SU-DHL-6 (cell line): ENCODE results near the gene TK1.

ENCODE experiments used
- H2AFZ ChIP-seq: fragments of 200-600 bp; sonication (generic); 2 replicates; pipeline ENCODE4 v1.6.1; 2014; ENCODE audit warnings: low read depth, mild to moderate bottlenecking, moderate library complexity, mixed read lengths, antibody characterized with exemption, low read length; ENCODE audit not compliant: severe bottlenecking
- H3F3A ChIP-seq: fragments of 200-600 bp; shearing (Covaris generic); 2 replicates; pipeline ENCODE4 v1.6.0; 2016; ENCODE audit warnings: antibody characterized with exemption, mild to moderate bottlenecking; ENCODE audit not compliant: insufficient read depth
- H3K27ac ChIP-seq: fragments of 200-600 bp; sonication (generic); 2 replicates; pipeline ENCODE4 v1.5.1; 2016; ENCODE audit warnings: low read depth, mild to moderate bottlenecking, low read length, moderate library complexity, mixed read lengths
- H3K27me3 ChIP-seq: fragments of 200-600 bp; sonication (generic), shearing (Covaris generic); 2 replicates; pipeline ENCODE4 v1.6.0; 2014; ENCODE audit warnings: mild to moderate bottlenecking, low read length
- H3K36me3 ChIP-seq: fragments of 200-600 bp; sonication (generic); 2 replicates; pipeline ENCODE4 v1.6.1; 2014; ENCODE audit warnings: mild to moderate bottlenecking, low read length, mixed read lengths
- H3K4me2 ChIP-seq: fragments of 300-600, 200-600 bp; shearing (Covaris generic), sonication (generic); 2 replicates; pipeline ENCODE4 v1.6.0; 2014; ENCODE audit warnings: low read length, low read depth, mild to moderate bottlenecking; ENCODE audit not compliant: poor library complexity, severe bottlenecking
- H3K4me3 ChIP-seq: fragments of 200-600 bp; sonication (generic); 2 replicates; pipeline ENCODE4 v1.5.1; 2014; ENCODE audit warnings: antibody characterized with exemption, low read length, mild to moderate bottlenecking, mixed read lengths; ENCODE audit not compliant: insufficient read depth, poor library complexity, severe bottlenecking
- H3K79me2 ChIP-seq: fragments of 200-600 bp; sonication (generic); 2 replicates; pipeline ENCODE4 v1.6.1; 2014; ENCODE audit warnings: mild to moderate bottlenecking, low read length, moderate library complexity; ENCODE audit not compliant: insufficient read depth
- H3K9ac ChIP-seq: fragments of 200-600 bp; sonication (generic); 2 replicates; pipeline ENCODE4 v1.7.0; 2014; ENCODE audit warnings: mild to moderate bottlenecking, low read length
- H3K9me2 ChIP-seq: fragments of 200-600 bp; sonication (generic); replicated peaks from 2 replicates; pipeline ENCODE4 v1.6.1; 2014; ENCODE audit warnings: low read length; ENCODE audit not compliant: insufficient read depth
- H3K9me3 ChIP-seq: fragments of 200-600 bp; sonication (generic); 2 replicates; pipeline ENCODE4 v1.6.1; 2014; ENCODE audit warnings: low read length, mixed read lengths; ENCODE audit not compliant: insufficient read depth
- H4K20me1 ChIP-seq: fragments of 200-600 bp; sonication (generic); 2 replicates; pipeline ENCODE4 v1.6.1; 2014; ENCODE audit warnings: low read depth, mild to moderate bottlenecking, antibody characterized with exemption, low read length, moderate library complexity, mixed read lengths
- EZH2phosphoT487 ChIP-seq: fragments of 200-600 bp; sonication (generic), shearing (Covaris generic); conservative IDR thresholded peaks from 2 replicates; pipeline ENCODE4 v1.6.1; 2018; ENCODE audit warnings: mild to moderate bottlenecking, antibody characterized with exemption, low read length, moderate library complexity, mixed read lengths
- TF ChIP-seq, protein P1 (sequence below): fragments of 200-600 bp; sonication (generic); IDR thresholded peaks from one replicate; pipeline ENCODE4 v1.5.1; 2017; ENCODE audit warnings: antibody characterized with exemption, mild to moderate bottlenecking, low read length, moderate library complexity; ENCODE audit not compliant: insufficient read depth, poor library complexity, severe bottlenecking

The TK1 gene

DNA sequence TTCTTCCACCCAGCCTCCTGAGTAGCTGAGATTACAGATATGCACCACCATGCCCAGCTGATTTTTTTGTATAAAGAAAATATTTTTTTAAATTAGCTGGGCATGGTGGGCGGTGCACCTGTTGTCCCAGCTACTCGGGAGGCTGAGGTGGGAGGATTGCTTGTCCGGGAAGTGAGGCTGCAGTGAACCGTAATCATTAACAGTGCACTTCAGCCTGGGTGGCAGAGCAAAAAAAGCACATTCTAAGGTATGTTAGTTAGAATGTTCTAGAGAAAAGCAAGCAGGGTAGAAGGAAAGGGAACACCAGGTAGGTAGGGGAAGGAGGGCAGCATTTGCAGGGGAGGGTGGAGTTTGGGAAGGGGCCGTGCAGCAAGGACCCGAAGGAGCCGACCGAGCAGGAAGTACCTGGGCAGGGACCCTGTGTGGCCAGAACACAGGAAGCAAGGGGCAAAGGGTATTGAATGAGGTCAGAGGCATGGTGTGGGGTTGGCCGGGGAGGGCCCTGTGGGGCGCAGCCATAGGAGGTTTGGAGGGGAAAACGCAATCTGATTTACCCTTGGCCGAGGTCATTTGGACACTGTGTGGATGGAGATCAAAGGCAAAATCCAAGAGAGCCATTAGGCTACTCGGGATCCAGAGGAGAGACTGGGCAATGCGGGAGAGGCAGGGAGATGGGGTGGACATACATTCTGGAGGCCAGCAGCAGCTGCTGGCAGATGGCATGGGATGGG is 38.4 kb downstream of the TK1 start:
- H3K9ac ChIP-seq, result peak overlapping the region; percentile 70
- H3F3A ChIP-seq, result peaks cover 55% of the 10 kb centered on the region
- H3K4me2 ChIP-seq, result peak overlapping the region; percentile 68
- peak overlapping the region; percentile 96 for H3K27ac ChIP-seq
- H3K36me3 ChIP-seq, result no peaks in the 10 kb centered on the region
- no peak overlapping the region for H2AFZ ChIP-seq
- TF ChIP-seq, protein P1, sequence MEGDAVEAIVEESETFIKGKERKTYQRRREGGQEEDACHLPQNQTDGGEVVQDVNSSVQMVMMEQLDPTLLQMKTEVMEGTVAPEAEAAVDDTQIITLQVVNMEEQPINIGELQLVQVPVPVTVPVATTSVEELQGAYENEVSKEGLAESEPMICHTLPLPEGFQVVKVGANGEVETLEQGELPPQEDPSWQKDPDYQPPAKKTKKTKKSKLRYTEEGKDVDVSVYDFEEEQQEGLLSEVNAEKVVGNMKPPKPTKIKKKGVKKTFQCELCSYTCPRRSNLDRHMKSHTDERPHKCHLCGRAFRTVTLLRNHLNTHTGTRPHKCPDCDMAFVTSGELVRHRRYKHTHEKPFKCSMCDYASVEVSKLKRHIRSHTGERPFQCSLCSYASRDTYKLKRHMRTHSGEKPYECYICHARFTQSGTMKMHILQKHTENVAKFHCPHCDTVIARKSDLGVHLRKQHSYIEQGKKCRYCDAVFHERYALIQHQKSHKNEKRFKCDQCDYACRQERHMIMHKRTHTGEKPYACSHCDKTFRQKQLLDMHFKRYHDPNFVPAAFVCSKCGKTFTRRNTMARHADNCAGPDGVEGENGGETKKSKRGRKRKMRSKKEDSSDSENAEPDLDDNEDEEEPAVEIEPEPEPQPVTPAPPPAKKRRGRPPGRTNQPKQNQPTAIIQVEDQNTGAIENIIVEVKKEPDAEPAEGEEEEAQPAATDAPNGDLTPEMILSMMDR, result no peak
- no peak for TF ChIP-seq EZH2phosphoT487
- H3K79me2 ChIP-seq, result no peaks in the 10 kb centered on the region
- no peaks in the 10 kb centered on the region for H4K20me1 ChIP-seq
- H3K9me3 ChIP-seq, result no peaks in the 10 kb centered on the region
- H3K4me3 ChIP-seq, result peak overlapping the region; percentile 17
- no peaks in the 10 kb centered on the region for H3K27me3 ChIP-seq
- H3K9me2 ChIP-seq, result no peaks in the 10 kb centered on the region

DNA sequence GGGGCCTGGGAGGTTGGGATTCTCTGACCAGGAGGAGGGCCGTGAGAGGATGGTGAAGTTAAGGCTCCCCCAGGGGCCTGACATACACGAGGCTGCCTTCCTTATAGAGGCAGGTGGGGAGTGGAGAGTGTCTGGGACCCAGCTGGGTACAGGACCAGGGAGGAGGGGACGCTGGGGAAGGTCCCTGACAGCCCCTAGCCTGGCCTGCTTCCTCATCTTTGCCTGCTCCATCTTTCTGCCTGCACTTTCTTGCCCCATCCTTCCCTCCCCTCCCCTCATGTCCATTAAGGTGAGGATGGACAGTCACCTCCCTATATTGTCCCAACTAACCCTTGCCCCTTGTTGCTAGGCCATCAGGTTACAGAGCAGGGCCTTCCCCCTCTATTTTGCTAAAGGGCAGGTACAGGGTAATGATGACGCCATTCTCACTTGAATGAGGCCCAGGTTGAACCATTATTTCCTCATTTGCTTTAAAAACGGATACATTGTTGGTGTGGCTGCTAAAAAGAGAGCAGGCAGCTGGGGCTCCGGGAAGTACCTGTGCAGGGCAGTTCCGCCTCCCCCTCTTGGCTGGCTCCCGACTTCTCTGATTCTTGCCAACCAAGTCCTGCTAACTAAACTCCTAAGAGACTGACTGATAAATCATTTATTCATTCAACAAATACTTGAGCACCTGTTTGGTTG is 39.4 kb downstream of the TK1 start:
- Histone ChIP-seq H3K27me3 (no peaks in the 10 kb centered on the region), H3K4me2 (peak overlapping the region; percentile 68), H3K79me2 (no peaks in the 10 kb centered on the region), H4K20me1 (no peaks in the 10 kb centered on the region), H3K9ac (peak overlapping the region; percentile 70), H3F3A (peaks cover 47% of the 10 kb centered on the region), H3K4me3 (peak overlapping the region; percentile 28), H3K9me2 (no peaks in the 10 kb centered on the region), H3K36me3 (no peaks in the 10 kb centered on the region), H3K9me3 (no peaks in the 10 kb centered on the region), H3K27ac (peak overlapping the region; percentile 96), H2AFZ (no peak overlapping the region)
- TF ChIP-seq, protein P1, result no peak
- TF ChIP-seq EZH2phosphoT487, result no peak

DNA sequence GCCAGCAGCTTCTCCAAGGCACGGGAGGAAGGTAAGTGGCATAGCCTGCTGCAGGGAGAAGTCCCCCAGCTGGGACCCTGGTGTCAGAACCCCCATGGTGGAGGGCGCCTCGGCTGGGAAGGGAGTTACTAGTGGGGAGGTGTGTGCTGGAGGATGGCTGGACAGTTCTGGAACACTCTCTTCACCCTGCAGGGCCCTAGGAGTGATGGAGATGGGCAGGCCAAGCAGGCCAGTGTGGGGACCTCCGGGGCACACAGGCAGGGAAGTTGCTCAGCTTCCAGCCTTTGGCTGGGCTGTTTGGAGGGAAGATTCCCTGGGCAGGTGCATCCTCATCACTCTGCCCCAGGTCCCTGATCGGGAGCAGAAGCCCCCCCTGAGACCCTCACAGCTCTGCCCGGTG is 40.0 kb downstream of the TK1 start:
- Histone ChIP-seq H3K4me2 (peak overlapping the region; percentile 68), H3K36me3 (no peaks in the 10 kb centered on the region), H3F3A (peaks cover 42% of the 10 kb centered on the region), H3K9me2 (no peaks in the 10 kb centered on the region), H2AFZ (no peak overlapping the region), H3K9me3 (no peaks in the 10 kb centered on the region), H3K27me3 (no peaks in the 10 kb centered on the region), H3K9ac (peak overlapping the region; percentile 70), H3K4me3 (peak overlapping the region; percentile 28), H3K79me2 (no peaks in the 10 kb centered on the region), H4K20me1 (no peaks in the 10 kb centered on the region), H3K27ac (peak overlapping the region; percentile 96)
- TF ChIP-seq EZH2phosphoT487, result no peak
- TF ChIP-seq, protein P1, result no peak
